Measurements from ENCODE around the gene CCR1.
"Not testable (repeated sequence)": the region's sequence is repeated elsewhere in the genome, so short reads cannot be mapped to it uniquely, and the experiment has no call there.

The CCR1 gene

GRCh38 chr3:46183330-46183729 is 24.8 kb downstream of the CCR1 start:
- no peak for DNase-seq (ENCODE audit: low read depth in 3 of 3, low spot score in 1 of 3)

- DNase-seq (ENCODE audit: low read depth in 3 of 3, low spot score in 1 of 3), result no peak
Measured at GRCh38 chr3:46168583-46169345, 39.3 kb downstream of the CCR1 start.

- DNase-seq (ENCODE audit: low read depth in 3 of 3, low spot score in 1 of 3), result no peak
Measured at GRCh38 chr3:46163556-46164041, 44.5 kb downstream of the CCR1 start.

- no peak for DNase-seq (ENCODE audit: low read depth in 3 of 3, low spot score in 1 of 3)
Measured at GRCh38 chr3:46162975-46163555, 45.0 kb downstream of the CCR1 start.

GRCh38 chr3:46157685-46158084 is 50.4 kb downstream of the CCR1 start:
- DNase-seq (ENCODE audit: low read depth in 3 of 3, low spot score in 1 of 3), result not testable (repeated sequence)

- DNase-seq (ENCODE audit: low read depth in 3 of 3, low spot score in 1 of 3), result no peak
Measured at GRCh38 chr3:46154311-46154710, 53.8 kb downstream of the CCR1 start.
